Skin epidermis (tissue), 12 donors: ENCODE results near the gene LLGL2.
A peak's percentile ranks its signal among the peaks of the same experiment; 100 is the strongest.

Experiments
- H3K27ac ChIP-seq, 21 experiments: fragments of 200-600 bp; sonication (generic) in 11 of 21; one replicate each; pipeline ENCODE4 v1.5.0; 2020; ENCODE audit warnings: mild to moderate bottlenecking in 3 of 21, inconsistent platforms in 2 of 21, moderate library complexity in 2 of 21
- H3K4me3 ChIP-seq, 7 experiments: fragments of 200-600 bp; sonication (generic) in 2 of 7; one replicate each; pipeline ENCODE4 v1.5.0; 2020; ENCODE audit warnings: inconsistent platforms in 2 of 7, mild to moderate bottlenecking in 2 of 7, moderate library complexity in 1 of 7

Gene LLGL2

DNA sequence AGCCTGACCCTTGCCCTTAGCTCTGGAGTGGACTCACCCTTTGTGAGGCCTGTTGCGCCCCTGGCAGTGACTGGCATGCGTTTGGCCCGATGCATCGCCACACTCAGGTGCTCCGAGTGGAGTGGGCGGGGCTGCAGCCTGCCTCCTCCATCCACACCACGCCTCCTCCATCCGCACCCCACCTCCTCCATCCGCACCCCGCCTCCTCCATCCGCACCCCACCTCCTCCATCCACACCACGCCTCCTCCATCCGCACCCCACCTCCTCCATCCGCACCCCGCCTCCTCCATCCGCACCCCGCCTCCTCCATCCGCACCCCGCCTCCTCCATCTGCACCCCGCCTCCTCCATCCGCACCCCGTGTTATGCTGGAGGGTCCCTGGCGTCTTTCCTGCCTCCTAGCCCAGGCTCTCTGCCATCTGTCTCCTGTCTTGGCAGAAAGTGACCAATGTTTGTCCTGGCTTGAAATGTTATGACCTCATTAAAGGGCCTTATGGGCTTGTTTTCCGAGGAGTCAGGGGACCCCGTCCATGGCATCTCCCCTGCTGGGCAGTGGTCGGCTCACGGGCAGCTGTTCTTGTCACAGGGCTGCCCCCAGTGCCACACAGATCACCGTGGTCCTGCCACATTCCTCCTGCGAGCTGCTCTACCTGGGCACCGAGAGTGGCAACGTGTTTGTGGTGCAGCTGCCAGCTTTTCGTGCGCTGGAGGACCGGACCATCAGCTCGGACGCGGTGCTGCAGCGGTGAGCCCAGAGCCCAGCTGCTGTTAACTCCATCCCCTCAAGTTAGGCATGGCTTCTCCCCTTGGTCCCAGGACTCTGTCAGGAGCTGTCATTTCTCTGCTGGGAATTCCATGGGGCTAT lies 33.4 kb downstream of the LLGL2 start:
- Histone ChIP-seq H3K4me3 (no peak overlapping the region), H3K27ac (no peak overlapping the region)

DNA sequence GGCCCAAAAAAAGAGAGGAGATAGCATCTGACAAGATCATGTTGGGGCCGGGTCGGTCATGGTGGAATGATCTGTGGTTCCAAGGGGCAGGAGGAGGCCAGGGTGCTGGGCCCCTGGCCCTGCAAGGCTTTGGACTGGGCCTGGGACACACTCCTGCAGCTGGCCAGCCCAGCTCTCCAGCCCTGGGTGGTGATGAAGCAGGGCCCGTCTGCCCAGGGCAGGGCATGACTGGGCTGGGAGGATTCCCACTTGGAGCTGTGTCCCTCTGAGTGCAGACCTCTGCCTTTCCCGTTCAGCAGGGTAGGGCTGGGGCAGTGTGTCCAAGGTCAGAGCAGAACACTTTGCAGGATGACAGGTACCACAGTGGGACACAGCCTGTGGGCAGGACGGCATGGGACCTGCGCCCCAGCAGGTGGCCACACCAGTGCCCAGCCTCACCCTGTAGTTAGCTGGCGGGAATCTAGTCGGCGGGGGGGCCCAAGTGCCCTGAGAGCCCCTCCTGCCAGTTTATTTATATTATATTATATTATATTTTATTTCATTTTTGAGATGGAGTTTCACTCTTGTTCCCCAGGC lies 34.5 kb downstream of the LLGL2 start:
- Histone ChIP-seq H3K27ac (no peak overlapping the region), H3K4me3 (no peak overlapping the region)

DNA sequence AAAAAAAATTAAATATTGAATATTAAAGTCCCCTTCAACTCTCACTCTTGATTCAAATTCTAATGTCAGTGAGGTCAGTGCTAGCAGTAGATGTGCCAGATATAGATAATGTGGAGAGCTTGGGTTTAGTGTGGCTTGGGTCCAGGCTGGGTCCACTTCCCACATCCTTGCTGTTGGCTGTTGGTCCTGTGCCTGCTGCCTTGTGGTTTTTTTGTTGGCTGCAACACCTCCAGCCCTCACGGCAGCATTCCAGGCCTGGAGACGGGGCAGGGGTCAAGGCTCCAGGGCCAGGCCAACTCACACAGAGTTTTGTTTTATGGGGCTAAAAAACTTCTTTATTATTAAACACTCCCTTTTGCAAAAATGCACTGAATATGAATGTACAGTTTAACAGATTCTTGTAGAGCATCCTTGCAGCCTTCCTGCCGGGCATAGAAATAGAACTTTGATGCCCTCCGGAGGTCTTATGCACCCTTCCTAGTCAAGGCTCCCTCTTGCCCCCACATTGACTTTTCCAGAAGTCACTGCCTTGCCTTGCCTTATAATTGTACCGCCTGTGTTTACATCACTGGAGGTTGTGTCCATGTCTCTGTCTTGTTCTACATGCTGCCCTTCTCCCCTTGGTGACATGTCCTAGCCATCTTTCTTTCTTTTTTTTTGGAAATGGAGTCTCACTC lies 36.6 kb downstream of the LLGL2 start:
- no peak overlapping the region for H3K4me3 ChIP-seq
- H3K27ac ChIP-seq, result no peak overlapping the region

DNA sequence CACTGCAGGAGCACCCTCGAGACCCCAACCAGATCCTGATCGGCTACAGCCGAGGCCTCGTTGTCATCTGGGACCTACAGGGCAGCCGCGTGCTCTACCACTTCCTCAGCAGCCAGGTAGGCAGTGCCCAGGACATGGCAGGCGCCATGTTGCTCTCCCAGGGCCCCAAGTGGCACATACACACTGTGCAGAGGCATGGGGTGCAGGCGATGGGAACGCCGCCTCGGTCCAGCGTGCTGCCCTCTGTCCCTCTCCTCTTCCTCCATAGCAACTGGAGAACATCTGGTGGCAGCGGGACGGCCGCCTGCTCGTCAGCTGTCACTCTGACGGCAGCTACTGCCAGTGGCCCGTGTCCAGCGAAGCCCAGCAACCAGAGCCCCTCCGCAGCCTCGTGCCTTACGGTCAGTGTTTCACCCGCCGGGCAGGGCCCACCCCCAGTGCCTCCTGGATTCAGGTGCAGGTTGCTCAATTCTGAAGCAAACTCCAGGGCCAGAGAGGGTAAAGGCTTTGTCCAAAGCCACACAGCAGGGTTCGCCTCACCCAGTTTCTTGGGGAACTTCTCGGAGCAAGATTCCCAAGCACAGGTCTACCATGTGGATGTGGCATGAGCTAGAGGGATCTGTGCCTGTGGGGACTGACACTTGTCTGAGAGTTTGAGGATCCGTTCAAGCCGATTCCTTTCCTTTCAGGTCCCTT lies 37.7 kb downstream of the LLGL2 start:
- Histone ChIP-seq H3K4me3 (no peak overlapping the region), H3K27ac (no peak overlapping the region)

DNA sequence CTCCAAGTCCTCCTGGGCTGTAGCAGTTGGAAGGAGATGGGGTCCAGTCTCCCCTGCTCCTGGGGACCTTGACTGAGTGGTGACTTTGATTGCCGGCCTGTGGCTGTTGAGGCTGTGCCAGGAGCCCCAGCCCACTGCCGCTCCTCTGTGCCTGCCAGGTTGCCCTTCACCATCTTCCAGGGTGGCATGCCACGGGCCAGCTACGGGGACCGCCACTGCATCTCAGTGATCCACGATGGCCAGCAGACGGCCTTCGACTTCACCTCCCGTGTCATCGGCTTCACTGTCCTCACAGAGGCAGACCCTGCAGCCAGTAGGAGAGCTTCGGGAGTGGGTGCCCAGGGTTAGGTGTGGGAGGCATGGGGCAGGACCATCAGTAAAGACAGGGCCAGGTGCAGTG lies 38.7 kb downstream of the LLGL2 start:
- Histone ChIP-seq H3K27ac (peak overlapping the region in 1 of 21 experiments; percentile 19), H3K4me3 (no peak overlapping the region)

DNA sequence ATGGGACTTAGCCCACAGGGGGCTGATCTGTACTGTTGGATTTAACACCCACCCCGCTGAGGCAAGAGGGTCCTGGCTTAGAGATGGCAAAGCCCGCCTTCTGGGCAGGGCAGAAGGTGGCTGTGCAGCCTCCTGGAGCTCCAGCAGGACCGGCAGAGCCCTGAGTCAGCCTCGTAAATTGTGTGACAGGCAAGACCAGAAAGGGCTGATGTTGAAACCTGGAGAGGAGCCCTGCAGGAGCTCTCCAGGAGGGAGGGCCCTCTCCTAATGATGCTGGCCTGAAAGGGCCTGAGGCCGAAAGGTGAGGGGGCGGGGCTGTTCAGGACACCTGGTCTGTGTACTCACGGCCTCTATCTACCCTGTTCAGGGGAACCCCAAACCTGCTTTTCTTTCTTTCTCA lies 39.6 kb downstream of the LLGL2 start:
- peak overlapping the region in 2 of 21 experiments; percentile 8 to 47 for H3K27ac ChIP-seq

DNA sequence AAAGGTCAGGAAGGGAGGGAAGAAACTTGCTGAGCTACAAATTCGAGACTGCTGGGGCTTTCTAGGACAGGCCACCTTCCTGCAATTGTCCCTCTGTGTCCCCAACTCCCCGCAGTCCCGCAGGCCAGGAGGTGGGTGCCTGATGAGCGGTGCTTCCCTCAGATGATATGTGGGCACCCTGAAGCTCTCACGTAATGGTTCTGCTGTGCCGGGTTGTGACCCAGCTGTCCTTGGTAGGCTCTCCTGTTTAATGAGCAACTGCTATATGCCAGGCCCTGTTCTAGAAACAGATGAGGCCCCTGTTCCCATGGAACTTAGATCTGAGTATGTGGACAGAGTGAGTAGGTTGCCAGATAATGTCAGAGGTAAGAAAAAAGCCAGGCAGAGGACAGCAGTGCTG lies 40.1 kb downstream of the LLGL2 start:
- Histone ChIP-seq H3K27ac (no peak overlapping the region), H3K4me3 (no peak overlapping the region)

More for the DNA sequence above, 39.6 kb downstream of the LLGL2 start:
- H3K4me3 ChIP-seq, result no peak overlapping the region

DNA sequence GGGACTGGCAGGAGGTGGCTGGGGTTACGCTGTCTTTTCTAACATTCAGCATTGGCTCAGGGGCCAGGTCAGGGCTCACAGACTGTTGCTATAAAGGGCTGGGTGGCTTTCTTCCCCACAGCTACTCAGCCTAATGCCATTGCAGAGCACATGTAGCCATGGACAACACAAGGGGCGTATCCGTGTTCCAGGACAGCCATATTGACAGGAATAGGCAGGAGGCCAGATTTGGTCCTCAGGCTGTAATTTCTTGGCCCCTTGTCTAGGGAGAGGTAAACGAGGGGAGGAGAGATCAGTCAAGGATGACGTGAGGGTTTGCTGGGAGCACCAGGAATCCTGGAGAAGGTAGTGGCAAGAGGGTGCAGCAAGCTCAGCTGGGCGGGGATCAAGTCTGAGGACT lies 40.9 kb downstream of the LLGL2 start:
- Histone ChIP-seq H3K27ac (no peak overlapping the region), H3K4me3 (no peak overlapping the region)

DNA sequence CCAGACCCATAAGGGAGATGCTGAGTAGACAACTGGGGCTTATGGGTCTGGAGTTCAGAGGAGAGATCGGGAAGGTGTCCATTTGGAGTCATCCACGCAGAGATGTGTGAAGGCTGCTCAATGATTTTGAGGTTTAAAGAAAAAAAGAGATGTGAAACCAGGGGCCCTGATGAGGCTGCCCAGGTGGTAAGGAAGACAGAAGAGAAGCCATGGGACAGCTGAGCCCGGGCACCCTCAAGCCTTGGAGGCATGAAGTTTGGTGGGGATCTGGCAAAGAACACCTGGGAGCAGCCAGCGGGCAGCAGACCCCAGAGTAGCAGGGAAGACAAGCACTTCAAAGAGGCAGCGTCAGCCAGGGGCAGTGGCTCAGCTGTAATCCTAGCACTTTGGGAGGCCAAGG lies 41.3 kb downstream of the LLGL2 start:
- H3K4me3 ChIP-seq, result no peak overlapping the region
- no peak overlapping the region for H3K27ac ChIP-seq

DNA sequence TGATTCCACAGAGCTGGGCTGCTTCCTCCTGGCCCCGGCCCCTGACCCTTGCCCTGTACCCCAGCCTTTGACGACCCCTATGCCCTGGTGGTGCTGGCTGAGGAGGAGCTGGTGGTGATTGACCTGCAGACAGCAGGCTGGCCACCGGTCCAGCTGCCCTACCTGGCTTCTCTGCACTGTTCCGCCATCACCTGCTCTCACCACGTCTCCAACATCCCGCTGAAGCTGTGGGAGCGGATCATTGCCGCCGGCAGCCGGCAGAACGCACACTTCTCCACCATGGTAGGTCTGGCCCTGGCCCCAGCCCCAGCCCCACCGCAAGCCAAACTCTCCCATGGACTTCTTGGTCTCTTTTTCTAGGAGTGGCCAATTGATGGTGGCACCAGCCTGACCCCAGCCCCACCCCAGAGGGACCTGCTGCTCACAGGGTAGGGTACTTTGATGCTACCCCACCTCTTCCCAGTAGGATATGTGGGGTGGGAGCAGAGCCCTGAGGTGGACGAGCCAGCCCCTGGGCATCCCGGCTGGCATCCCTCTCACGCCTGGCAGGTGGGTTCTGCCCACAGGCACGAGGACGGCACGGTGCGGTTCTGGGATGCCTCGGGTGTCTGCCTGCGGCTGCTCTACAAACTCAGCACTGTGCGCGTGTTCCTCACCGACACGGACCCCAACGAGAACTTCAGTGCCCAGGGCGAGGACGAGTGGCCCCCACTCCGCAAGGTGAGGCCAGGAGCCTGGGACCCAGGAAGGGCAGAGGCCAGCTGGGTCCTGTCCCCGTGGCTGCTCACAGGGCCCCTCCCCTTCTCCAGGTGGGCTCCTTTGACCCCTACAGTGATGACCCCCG lies 43.1 kb downstream of the LLGL2 start:
- Histone ChIP-seq H3K27ac (no peak overlapping the region), H3K4me3 (no peak overlapping the region)

DNA sequence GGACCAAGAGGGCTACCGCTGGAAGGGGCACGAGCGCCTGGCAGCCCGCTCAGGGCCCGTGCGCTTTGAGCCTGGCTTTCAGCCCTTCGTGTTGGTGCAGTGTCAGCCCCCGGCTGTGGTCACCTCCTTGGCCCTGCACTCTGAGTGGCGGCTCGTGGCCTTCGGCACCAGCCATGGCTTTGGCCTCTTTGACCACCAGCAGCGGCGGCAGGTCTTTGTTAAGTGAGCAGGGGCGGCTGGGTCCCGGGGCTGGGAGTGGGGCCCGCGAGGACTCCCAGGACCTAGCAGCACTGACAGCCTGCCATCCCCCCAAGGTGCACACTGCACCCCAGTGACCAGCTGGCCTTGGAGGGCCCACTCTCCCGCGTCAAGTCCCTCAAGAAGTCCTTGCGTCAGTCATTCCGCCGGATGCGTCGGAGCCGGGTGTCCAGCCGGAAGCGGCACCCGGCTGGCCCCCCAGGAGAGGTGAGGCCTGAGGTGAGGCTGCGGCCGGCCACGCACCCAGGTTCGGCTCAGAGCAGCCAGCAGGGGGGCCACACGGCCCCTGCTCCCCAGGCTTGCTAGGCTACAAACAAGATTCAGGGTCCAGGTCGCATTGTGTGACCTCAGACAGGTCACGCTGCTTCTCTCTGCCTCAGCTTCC lies 44.7 kb downstream of the LLGL2 start:
- peak overlapping the region in 5 of 21 experiments; percentile 39 to 80 (median 52) for H3K27ac ChIP-seq
- no peak overlapping the region for H3K4me3 ChIP-seq

DNA sequence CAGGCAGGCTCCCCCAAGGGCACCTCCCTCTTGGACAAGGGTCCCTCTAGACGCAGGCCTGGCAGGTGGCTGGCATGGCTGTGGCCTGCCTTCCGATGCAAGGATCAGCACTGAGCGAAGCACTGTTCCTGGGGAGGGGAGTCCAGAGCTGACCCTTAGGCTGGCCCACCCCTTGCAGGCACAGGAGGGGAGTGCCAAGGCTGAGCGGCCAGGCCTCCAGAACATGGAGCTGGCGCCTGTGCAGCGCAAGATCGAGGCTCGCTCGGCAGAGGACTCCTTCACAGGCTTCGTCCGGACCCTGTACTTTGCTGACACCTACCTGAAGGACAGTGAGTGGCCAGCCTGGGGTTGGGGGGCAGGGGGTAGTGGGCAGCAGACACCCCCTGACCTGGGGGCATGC lies 45.3 kb downstream of the LLGL2 start:
- peak overlapping the region in 15 of 21 experiments; percentile 18 to 80 (median 52) for H3K27ac ChIP-seq
- H3K4me3 ChIP-seq, result no peak overlapping the region

DNA sequence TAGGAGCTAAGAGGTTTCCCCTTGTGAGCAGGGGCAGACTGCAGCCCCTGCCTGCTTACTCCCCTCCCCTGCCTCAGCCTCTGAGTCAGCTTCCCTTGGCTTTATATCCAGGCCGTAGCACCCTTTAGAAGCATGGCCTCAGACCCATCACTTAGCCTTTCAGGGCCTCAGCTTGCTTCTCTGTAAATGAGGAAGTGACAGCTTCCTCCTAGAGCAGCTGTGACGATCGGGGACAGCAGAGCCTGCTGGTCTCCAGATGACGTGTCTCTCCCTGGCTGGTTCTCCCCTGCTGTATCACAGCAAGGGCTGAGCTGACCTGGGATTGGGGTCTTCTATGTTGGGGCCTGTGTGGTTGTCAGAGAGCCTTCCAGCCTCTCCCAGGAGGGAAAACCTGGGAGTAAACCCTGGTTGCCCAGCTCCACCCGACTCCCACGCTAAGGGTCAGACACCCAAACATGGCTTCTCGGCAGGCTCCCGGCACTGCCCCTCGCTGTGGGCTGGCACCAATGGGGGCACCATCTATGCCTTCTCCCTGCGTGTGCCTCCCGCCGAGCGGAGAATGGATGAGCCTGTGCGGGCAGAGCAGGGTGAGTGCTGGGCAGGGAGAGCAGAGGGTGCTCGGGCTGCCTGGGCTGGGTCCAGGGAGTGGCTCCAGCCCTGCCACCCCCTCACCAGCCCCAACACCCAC lies 45.8 kb downstream of the LLGL2 start:
- Histone ChIP-seq H3K27ac (peak overlapping the region in 17 of 21 experiments; percentile 35 to 80 (median 52)), H3K4me3 (no peak overlapping the region)

DNA sequence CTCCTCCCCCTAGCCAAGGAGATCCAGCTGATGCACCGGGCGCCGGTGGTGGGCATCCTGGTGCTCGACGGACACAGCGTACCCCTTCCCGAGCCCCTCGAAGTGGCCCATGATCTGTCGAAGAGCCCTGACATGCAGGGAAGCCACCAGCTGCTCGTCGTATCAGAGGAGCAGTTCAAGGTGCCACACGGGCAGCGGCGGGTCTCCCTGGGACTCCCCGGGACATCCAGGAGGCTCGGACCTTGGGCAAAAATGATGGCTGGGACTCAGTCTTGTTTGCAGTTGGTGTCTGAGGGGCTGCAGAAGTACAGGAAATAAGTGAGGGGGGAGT lies 46.4 kb downstream of the LLGL2 start:
- H3K27ac ChIP-seq, result peak overlapping the region in 9 of 21 experiments; percentile 35 to 80 (median 54)
- H3K4me3 ChIP-seq, result no peak overlapping the region

DNA sequence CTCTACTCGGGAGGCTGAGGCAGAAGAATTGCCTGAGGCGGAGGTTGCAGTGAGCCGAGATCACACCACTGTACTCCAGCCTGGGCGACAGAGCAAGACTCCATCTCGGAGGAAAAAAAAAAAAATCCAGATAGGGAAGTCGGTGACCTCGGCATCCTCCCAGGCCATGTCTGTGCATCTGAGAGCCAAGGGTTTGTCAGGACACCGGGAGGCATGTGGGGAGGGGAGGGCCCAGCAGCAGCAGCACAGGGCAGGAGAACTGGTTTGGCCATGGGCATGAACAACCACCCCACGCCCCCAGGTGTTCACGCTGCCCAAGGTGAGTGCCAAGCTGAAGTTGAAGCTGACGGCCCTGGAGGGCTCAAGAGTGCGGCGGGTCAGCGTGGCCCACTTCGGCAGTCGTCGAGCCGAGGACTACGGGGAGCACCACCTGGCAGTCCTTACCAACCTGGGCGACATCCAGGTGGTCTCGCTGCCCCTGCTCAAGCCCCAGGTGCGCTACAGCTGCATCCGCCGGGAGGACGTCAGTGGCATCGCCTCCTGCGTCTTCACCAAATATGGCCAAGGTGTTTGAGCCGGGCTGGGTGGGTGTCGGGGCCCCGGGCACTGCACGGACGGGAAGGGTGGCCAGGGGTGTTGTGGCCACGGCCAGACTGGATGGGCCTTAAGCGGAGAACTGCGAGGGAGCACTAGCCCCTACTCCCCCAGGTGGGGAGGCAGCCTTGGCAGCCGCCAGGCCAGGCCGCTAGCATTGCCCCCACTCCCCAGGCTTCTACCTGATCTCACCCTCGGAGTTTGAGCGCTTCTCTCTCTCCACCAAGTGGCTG lies 47.4 kb downstream of the LLGL2 start:
- Histone ChIP-seq H3K27ac (no peak overlapping the region), H3K4me3 (no peak overlapping the region)

DNA sequence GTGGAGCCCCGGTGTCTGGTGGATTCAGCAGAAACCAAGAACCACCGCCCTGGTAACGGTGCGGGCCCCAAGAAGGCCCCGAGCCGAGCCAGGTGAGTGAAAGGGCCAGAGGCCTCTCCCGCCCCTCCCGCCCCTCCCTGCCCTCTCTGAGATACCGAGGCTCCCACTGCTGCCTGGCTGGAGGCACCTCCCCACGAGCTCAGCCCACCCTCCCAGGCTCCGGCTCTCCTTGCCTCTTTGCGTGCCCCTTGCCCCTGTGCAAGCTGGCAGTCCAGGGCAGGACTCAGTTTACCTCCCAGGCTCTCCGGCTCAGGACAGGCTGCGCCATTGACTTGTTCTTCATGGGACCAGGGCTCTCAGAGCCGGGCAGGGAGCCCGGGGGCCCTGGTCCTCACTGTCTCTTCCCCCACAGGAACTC lies 48.1 kb downstream of the LLGL2 start:
- no peak overlapping the region for H3K27ac ChIP-seq
- no peak overlapping the region for H3K4me3 ChIP-seq

DNA sequence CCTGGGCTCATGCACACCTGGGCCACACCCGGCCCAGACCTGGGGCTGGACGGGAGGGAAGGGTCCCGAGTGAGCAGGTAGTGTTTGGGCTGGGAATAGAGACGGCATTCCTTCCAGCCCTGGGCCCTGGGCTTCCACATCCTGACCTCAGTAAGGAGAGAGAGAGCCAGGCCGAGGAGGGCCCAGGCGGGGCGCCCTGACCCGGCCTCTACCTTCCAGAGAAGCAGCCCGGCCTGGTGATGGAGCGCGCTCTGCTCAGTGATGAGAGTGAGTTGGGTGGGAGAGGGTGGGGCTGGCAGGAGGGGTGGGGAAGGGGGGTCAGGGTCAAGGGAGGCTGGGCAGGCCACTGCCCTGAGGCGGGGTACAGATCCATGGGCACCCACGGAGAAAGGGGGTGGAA lies 48.5 kb downstream of the LLGL2 start:
- H3K4me3 ChIP-seq, result no peak overlapping the region
- H3K27ac ChIP-seq, result no peak overlapping the region
